Breast epithelium (tissue), 4 donors: ENCODE results near the gene TARDBP. TPM values are rescaled to one million over a fixed set of nuclear protein-coding genes. Genes with fewer than 3 reads are reported as not detected.
"Not testable (repeated sequence)": the region's sequence is repeated elsewhere in the genome, so short reads cannot be mapped to it uniquely, and the experiment has no call there.

Source experiments
- DNase-seq, 2 donors: peaks; one replicate each; pipeline ENCODE4 v3.0.0-alpha.2; 2019; ENCODE audit warnings: low spot score in 2 of 2
- H3K27ac ChIP-seq, 2 donors: fragments of 200-600 bp; sonication (generic) in 1 of 2; one replicate each; pipeline ENCODE4 v1.5.1; 2016 to 2019; ENCODE audit warnings: mild to moderate bottlenecking in 1 of 2
- H3K27me3 ChIP-seq, 2 donors: fragments of 200-600 bp; sonication (generic) in 1 of 2; one replicate each; pipeline versions ENCODE4 v1.5.1 to v1.6.0; 2017 to 2019; ENCODE audit warnings: control low read depth in 1 of 2, mild to moderate bottlenecking in 1 of 2
- H3K36me3 ChIP-seq: fragments of 200-600 bp; one replicate; pipeline ENCODE4 v1.5.1; 2019
- H3K4me1 ChIP-seq, 2 donors: fragments of 200-600 bp; sonication (generic); one replicate each; pipeline ENCODE4 v1.5.1; 2016 to 2019; ENCODE audit warnings: control low read depth in 1 of 2
- H3K4me3 ChIP-seq, 3 donors: fragments of 200-600 bp; sonication (generic); 1 replicate in 2 of 3; 2 replicates in 1 of 3; pipeline ENCODE4 v1.5.1; 2016 to 2019; ENCODE audit warnings: mild to moderate bottlenecking in 3 of 3, moderate library complexity in 2 of 3
- H3K9me3 ChIP-seq, 2 donors: fragments of 200-600 bp; sonication (generic) in 1 of 2; one replicate each; pipeline ENCODE4 v1.5.1; 2016 to 2019; ENCODE audit warnings: control low read depth in 1 of 2
- CTCF ChIP-seq, 3 donors: fragments of 450-650 bp; IDR thresholded peaks; one replicate each; pipeline ENCODE4 v1.5.1; 2016 to 2017; ENCODE audit warnings: antibody characterized with exemption in 3 of 3, mild to moderate bottlenecking in 3 of 3, moderate library complexity in 3 of 3
- POLR2A ChIP-seq: fragments of 450-650 bp; IDR thresholded peaks from one replicate; pipeline ENCODE4 v1.6.1; 2016; ENCODE audit warnings: antibody characterized with exemption, mild to moderate bottlenecking, moderate library complexity
- POLR2AphosphoS5 ChIP-seq, 3 donors: sonication (generic); formaldehyde crosslinking; IDR thresholded peaks; one replicate each; pipeline ENCODE4 v1.6.1; 2017; ENCODE audit warnings: antibody characterized with exemption in 3 of 3
- intact Hi-C: fragments of 100-400 bp; cut with DNase I; formaldehyde crosslinking; loops from one replicate; pipeline ENCODE4 v1.15.1; 2023; ENCODE audit warnings: low total_unique reads
- total RNA-seq, 3 donors: library from RNA; depleted of rRNA; stranded (reverse); fragments of >200 nt; gene quantifications; one replicate each; pipeline ENCODE4 v1.1.0, GENCODE V29; 2016

Gene TARDBP
- total RNA-seq, 3 donors from 2014 or later: 113 to 165 (median 142) TPM

GRCh38 chr1:11039351-11040104, 27.1 kb downstream of the TARDBP start:
- Histone ChIP-seq H3K27ac (no peak overlapping the region), H3K36me3 (no peaks in the 10 kb centered on the region), H3K4me1 (no peaks in the 10 kb centered on the region), H3K27me3 (no peaks in the 10 kb centered on the region), H3K9me3 (no peaks in the 10 kb centered on the region), H3K4me3 (no peak overlapping the region)
- TF ChIP-seq POLR2A: no peak
- TF ChIP-seq POLR2AphosphoS5 (IDR thresholded peaks at IDR 0.05): no peak
- TF ChIP-seq CTCF (IDR thresholded peaks at IDR 0.05): no peak
- intact Hi-C loops: loop anchor here (5.0 kb wide), 1 partner anchor 603 kb away; no protein-coding TSS in a partner anchor
- DNase-seq: no peak

GRCh38 chr1:11040105-11040429, 27.6 kb downstream of the TARDBP start:
- intact Hi-C loops, H3K27ac ChIP-seq, H3K27me3 ChIP-seq, H3K36me3 ChIP-seq, H3K4me1 ChIP-seq, H3K4me3 ChIP-seq, DNase-seq, H3K9me3 ChIP-seq: not testable (repeated sequence)

GRCh38 chr1:11041048-11041447, 28.6 kb downstream of the TARDBP start:
- intact Hi-C loops: no loop called here
- Histone ChIP-seq H3K4me1 (no peaks in the 10 kb centered on the region), H3K36me3 (no peaks in the 10 kb centered on the region), H3K27me3 (no peaks in the 10 kb centered on the region), H3K4me3 (no peak overlapping the region), H3K9me3 (no peaks in the 10 kb centered on the region), H3K27ac (no peak overlapping the region)
- no peak for DNase-seq
- TF ChIP-seq CTCF (IDR thresholded peaks at IDR 0.05) (no peak), POLR2AphosphoS5 (IDR thresholded peaks at IDR 0.05) (no peak), POLR2A (no peak)

GRCh38 chr1:11042065-11042464, 29.6 kb downstream of the TARDBP start:
- Histone ChIP-seq H3K27me3 (no peaks in the 10 kb centered on the region), H3K4me1 (no peaks in the 10 kb centered on the region), H3K27ac (no peak overlapping the region), H3K36me3 (no peaks in the 10 kb centered on the region), H3K9me3 (no peaks in the 10 kb centered on the region), H3K4me3 (no peak overlapping the region)
- TF ChIP-seq POLR2AphosphoS5 (IDR thresholded peaks at IDR 0.05) (no peak), CTCF (IDR thresholded peaks at IDR 0.05) (no peak), POLR2A (no peak)
- intact Hi-C loops: no loop called here
- no peak for DNase-seq

GRCh38 chr1:11042995-11043874, 30.8 kb downstream of the TARDBP start:
- Histone ChIP-seq H3K4me1 (no peaks in the 10 kb centered on the region), H3K27ac (no peak overlapping the region), H3K4me3 (no peak overlapping the region), H3K27me3 (no peaks in the 10 kb centered on the region), H3K9me3 (no peaks in the 10 kb centered on the region), H3K36me3 (no peaks in the 10 kb centered on the region)
- no peak for DNase-seq
- intact Hi-C loops: no loop called here
- no peak for TF ChIP-seq POLR2A
- no peak for TF ChIP-seq POLR2AphosphoS5 (IDR thresholded peaks at IDR 0.05)
- no peak for TF ChIP-seq CTCF (IDR thresholded peaks at IDR 0.05)
